ENCODE results near the gene NREP.
"Not testable (repeated sequence)": the region's sequence is repeated elsewhere in the genome, so short reads cannot be mapped to it uniquely, and the experiment has no call there.

Gene NREP

GRCh38 chr5:111716789-111717188 is 40.2 kb downstream of the NREP start:
- H3K27me3 ChIP-seq (ENCODE audit: control insufficient read depth, insufficient read depth, low read length); H3K27ac ChIP-seq (ENCODE audit: low read depth, low read length); H3K4me3 ChIP-seq (ENCODE audit: low read depth, low read length); H3K9ac ChIP-seq (ENCODE audit: low read length); H3K36me3 ChIP-seq (ENCODE audit: control insufficient read depth, insufficient read depth, low read length): not testable (repeated sequence)
- H3K4me1 ChIP-seq (ENCODE audit: control insufficient read depth, insufficient read depth, low read length): peaks cover 20% of the 10 kb centered on the region
- peaks cover 19% of the 10 kb centered on the region; the same call in 1 of the 2 replicates for H3K9me3 ChIP-seq (ENCODE audit: control insufficient read depth, insufficient read depth, low read depth, low read length)

- no peak overlapping the region for H3K27ac ChIP-seq (ENCODE audit: low read depth, low read length)
- no peak overlapping the region for H3K9ac ChIP-seq (ENCODE audit: low read length)
Observed at GRCh38 chr5:111707630-111708164, 49.3 kb downstream of the NREP start.

GRCh38 chr5:111706345-111706744 is 50.6 kb downstream of the NREP start:
- Histone ChIP-seq H3K4me1 (ENCODE audit: control insufficient read depth, insufficient read depth, low read length) (0 out of 2 replicates have a peak, but pooled peaks cover 5% of the 10 kb centered on the region), H3K36me3 (ENCODE audit: control insufficient read depth, insufficient read depth, low read length) (no peaks in the 10 kb centered on the region), H3K9ac (ENCODE audit: low read length) (no peak overlapping the region), H3K4me3 (ENCODE audit: low read depth, low read length) (no peak overlapping the region), H3K9me3 (ENCODE audit: control insufficient read depth, insufficient read depth, low read depth, low read length) (no peaks in the 10 kb centered on the region), H3K27me3 (ENCODE audit: control insufficient read depth, insufficient read depth, low read length) (no peaks in the 10 kb centered on the region), H3K27ac (ENCODE audit: low read depth, low read length) (no peak overlapping the region)

More at GRCh38 chr5:111707630-111708164, 49.3 kb downstream of the NREP start:
- no peaks in the 10 kb centered on the region for H3K36me3 ChIP-seq (ENCODE audit: control insufficient read depth, insufficient read depth, low read length)
- no peak overlapping the region for H3K4me3 ChIP-seq (ENCODE audit: low read depth, low read length)
- H3K4me1 ChIP-seq (ENCODE audit: control insufficient read depth, insufficient read depth, low read length): 0 out of 2 replicates have a peak, but pooled peaks cover 5% of the 10 kb centered on the region
- H3K9me3 ChIP-seq (ENCODE audit: control insufficient read depth, insufficient read depth, low read depth, low read length): no peaks in the 10 kb centered on the region
- H3K27me3 ChIP-seq (ENCODE audit: control insufficient read depth, insufficient read depth, low read length): no peaks in the 10 kb centered on the region

GRCh38 chr5:111704452-111705085 is 52.4 kb downstream of the NREP start:
- no peaks in the 10 kb centered on the region for H3K36me3 ChIP-seq (ENCODE audit: control insufficient read depth, insufficient read depth, low read length)
- H3K9ac ChIP-seq (ENCODE audit: low read length): no peak overlapping the region
- 0 out of 2 replicates have a peak, but pooled peaks cover 5% of the 10 kb centered on the region for H3K4me1 ChIP-seq (ENCODE audit: control insufficient read depth, insufficient read depth, low read length)
- no peak overlapping the region for H3K4me3 ChIP-seq (ENCODE audit: low read depth, low read length)
- H3K27ac ChIP-seq (ENCODE audit: low read depth, low read length): no peak overlapping the region
- no peaks in the 10 kb centered on the region for H3K9me3 ChIP-seq (ENCODE audit: control insufficient read depth, insufficient read depth, low read depth, low read length)
- H3K27me3 ChIP-seq (ENCODE audit: control insufficient read depth, insufficient read depth, low read length): no peaks in the 10 kb centered on the region

- Histone ChIP-seq H3K4me3 (ENCODE audit: low read depth, low read length) (no peak overlapping the region), H3K9ac (ENCODE audit: low read length) (no peak overlapping the region), H3K36me3 (ENCODE audit: control insufficient read depth, insufficient read depth, low read length) (no peaks in the 10 kb centered on the region), H3K27ac (ENCODE audit: low read depth, low read length) (no peak overlapping the region), H3K4me1 (ENCODE audit: control insufficient read depth, insufficient read depth, low read length) (0 out of 2 replicates have a peak, but pooled peaks cover 5% of the 10 kb centered on the region), H3K9me3 (ENCODE audit: control insufficient read depth, insufficient read depth, low read depth, low read length) (no peaks in the 10 kb centered on the region), H3K27me3 (ENCODE audit: control insufficient read depth, insufficient read depth, low read length) (no peaks in the 10 kb centered on the region)
Observed at GRCh38 chr5:111703662-111704061, 53.3 kb downstream of the NREP start.

GRCh38 chr5:111699976-111700375 is 57.0 kb downstream of the NREP start:
- Histone ChIP-seq H3K9ac (ENCODE audit: low read length) (no peak overlapping the region), H3K27ac (ENCODE audit: low read depth, low read length) (no peak overlapping the region), H3K9me3 (ENCODE audit: control insufficient read depth, insufficient read depth, low read depth, low read length) (no peaks in the 10 kb centered on the region), H3K4me1 (ENCODE audit: control insufficient read depth, insufficient read depth, low read length) (peaks cover 9% of the 10 kb centered on the region; the same call in 1 of the 2 replicates), H3K27me3 (ENCODE audit: control insufficient read depth, insufficient read depth, low read length) (no peaks in the 10 kb centered on the region), H3K4me3 (ENCODE audit: low read depth, low read length) (no peak overlapping the region), H3K36me3 (ENCODE audit: control insufficient read depth, insufficient read depth, low read length) (no peaks in the 10 kb centered on the region)

GRCh38 chr5:111699324-111699723 is 57.7 kb downstream of the NREP start:
- Histone ChIP-seq H3K9me3 (ENCODE audit: control insufficient read depth, insufficient read depth, low read depth, low read length) (no peaks in the 10 kb centered on the region), H3K36me3 (ENCODE audit: control insufficient read depth, insufficient read depth, low read length) (no peaks in the 10 kb centered on the region), H3K9ac (ENCODE audit: low read length) (no peak overlapping the region), H3K27ac (ENCODE audit: low read depth, low read length) (no peak overlapping the region), H3K27me3 (ENCODE audit: control insufficient read depth, insufficient read depth, low read length) (no peaks in the 10 kb centered on the region), H3K4me1 (ENCODE audit: control insufficient read depth, insufficient read depth, low read length) (peaks cover 9% of the 10 kb centered on the region; the same call in 1 of the 2 replicates), H3K4me3 (ENCODE audit: low read depth, low read length) (no peak overlapping the region)

GRCh38 chr5:111697881-111698757 is 58.9 kb downstream of the NREP start:
- Histone ChIP-seq H3K4me1 (ENCODE audit: control insufficient read depth, insufficient read depth, low read length) (peaks cover 9% of the 10 kb centered on the region; the same call in 1 of the 2 replicates), H3K27ac (ENCODE audit: low read depth, low read length) (no peak overlapping the region), H3K27me3 (ENCODE audit: control insufficient read depth, insufficient read depth, low read length) (no peaks in the 10 kb centered on the region), H3K9me3 (ENCODE audit: control insufficient read depth, insufficient read depth, low read depth, low read length) (no peaks in the 10 kb centered on the region), H3K9ac (ENCODE audit: low read length) (no peak overlapping the region), H3K4me3 (ENCODE audit: low read depth, low read length) (no peak overlapping the region), H3K36me3 (ENCODE audit: control insufficient read depth, insufficient read depth, low read length) (no peaks in the 10 kb centered on the region)

GRCh38 chr5:111697215-111697614 is 59.8 kb downstream of the NREP start:
- Histone ChIP-seq H3K36me3 (ENCODE audit: control insufficient read depth, insufficient read depth, low read length) (no peaks in the 10 kb centered on the region), H3K27me3 (ENCODE audit: control insufficient read depth, insufficient read depth, low read length) (no peaks in the 10 kb centered on the region), H3K27ac (ENCODE audit: low read depth, low read length) (no peak overlapping the region), H3K9ac (ENCODE audit: low read length) (no peak overlapping the region), H3K9me3 (ENCODE audit: control insufficient read depth, insufficient read depth, low read depth, low read length) (no peaks in the 10 kb centered on the region), H3K4me1 (ENCODE audit: control insufficient read depth, insufficient read depth, low read length) (peaks cover 9% of the 10 kb centered on the region; the same call in 1 of the 2 replicates), H3K4me3 (ENCODE audit: low read depth, low read length) (no peak overlapping the region)

GRCh38 chr5:111695991-111696390 is 61.0 kb downstream of the NREP start:
- no peak overlapping the region for H3K9ac ChIP-seq (ENCODE audit: low read length)
- H3K4me3 ChIP-seq (ENCODE audit: low read depth, low read length): no peak overlapping the region
- no peaks in the 10 kb centered on the region for H3K36me3 ChIP-seq (ENCODE audit: control insufficient read depth, insufficient read depth, low read length)
- no peak overlapping the region for H3K27ac ChIP-seq (ENCODE audit: low read depth, low read length)
- H3K27me3 ChIP-seq (ENCODE audit: control insufficient read depth, insufficient read depth, low read length): no peaks in the 10 kb centered on the region
- H3K4me1 ChIP-seq (ENCODE audit: control insufficient read depth, insufficient read depth, low read length): peaks cover 9% of the 10 kb centered on the region; the same call in 1 of the 2 replicates
- H3K9me3 ChIP-seq (ENCODE audit: control insufficient read depth, insufficient read depth, low read depth, low read length): no peaks in the 10 kb centered on the region

- no peaks in the 10 kb centered on the region for H3K27me3 ChIP-seq (ENCODE audit: control insufficient read depth, insufficient read depth, low read length)
- no peak overlapping the region for H3K27ac ChIP-seq (ENCODE audit: low read depth, low read length)
- no peaks in the 10 kb centered on the region for H3K36me3 ChIP-seq (ENCODE audit: control insufficient read depth, insufficient read depth, low read length)
- H3K9ac ChIP-seq (ENCODE audit: low read length): no peak overlapping the region
- no peaks in the 10 kb centered on the region for H3K9me3 ChIP-seq (ENCODE audit: control insufficient read depth, insufficient read depth, low read depth, low read length)
- H3K4me1 ChIP-seq (ENCODE audit: control insufficient read depth, insufficient read depth, low read length): peaks cover 9% of the 10 kb centered on the region; the same call in 1 of the 2 replicates
- no peak overlapping the region for H3K4me3 ChIP-seq (ENCODE audit: low read depth, low read length)
Observed at GRCh38 chr5:111694133-111694532, 62.9 kb downstream of the NREP start.

Measured in HUES6 (cell line).